Measurements from ENCODE around the gene CTSH.
"Not testable (repeated sequence)": the region's sequence is repeated elsewhere in the genome, so short reads cannot be mapped to it uniquely, and the experiment has no call there.

The CTSH gene

GRCh38 chr15:78938658-78939488 lies 6.0 kb downstream of the CTSH start:
- no peak for DNase-seq

- no peak for DNase-seq
Measured at GRCh38 chr15:78937132-78937739, 7.6 kb downstream of the CTSH start.

DNA sequence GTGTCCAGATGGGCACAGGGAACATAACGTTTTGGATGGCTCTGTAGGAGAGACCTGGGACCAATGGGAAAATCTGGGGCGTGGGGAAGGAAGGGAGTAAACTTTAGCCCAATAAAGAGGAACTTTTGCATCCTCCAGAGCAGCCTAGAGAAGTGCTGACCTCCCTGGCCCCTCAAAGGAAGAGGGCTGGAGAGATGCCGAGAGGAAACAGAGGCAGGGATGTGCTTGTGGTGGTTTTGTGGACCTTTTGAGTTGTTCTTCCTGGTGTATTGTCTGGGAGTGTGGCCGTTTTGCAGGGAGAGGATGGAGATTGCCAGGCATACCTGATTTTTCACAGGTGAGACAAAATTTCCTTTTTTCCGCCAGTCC lies 10.2 kb downstream of the CTSH start:
- DNase-seq, result no peak

DNA sequence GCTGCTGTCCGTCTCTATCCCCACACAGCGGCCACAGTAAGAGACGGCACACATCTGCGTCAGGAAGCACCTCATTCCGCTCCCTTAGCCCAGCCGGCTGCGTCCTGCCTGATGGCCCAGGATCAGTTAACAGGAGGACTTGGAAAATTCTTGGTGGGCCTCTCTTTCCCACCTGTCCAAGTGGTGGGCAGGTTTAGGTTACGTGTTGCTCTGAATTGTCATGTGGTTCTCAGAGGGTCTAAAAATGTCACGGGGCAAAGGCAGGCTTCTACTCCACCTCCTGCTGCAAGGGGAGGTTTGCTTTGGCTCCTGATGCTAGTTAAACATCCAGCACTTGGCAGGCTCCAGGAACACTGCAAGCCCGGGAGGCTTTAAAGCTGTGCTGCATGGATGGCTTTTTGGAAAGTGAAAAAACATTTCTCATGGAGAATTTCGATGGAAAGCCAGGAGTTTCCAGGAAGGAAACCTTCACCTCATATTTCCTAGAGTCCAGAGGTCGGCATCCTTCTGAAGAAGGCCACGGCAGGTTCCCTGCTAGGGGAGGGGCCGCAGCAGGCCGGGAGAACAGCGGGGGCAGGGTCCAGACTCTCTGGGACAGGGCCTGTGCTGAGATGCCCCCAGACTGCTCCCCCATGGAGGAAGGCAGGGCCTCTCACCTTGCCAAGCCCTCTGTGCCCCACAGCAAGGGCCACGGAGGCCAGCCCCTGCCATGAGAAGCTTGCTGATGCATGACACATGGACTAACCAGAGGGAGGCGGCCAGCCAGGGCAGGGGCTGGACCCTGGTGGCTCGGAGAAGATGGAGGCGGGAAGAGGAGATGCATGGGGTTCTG lies 10.8 kb downstream of the CTSH start:
- no peak for DNase-seq

GRCh38 chr15:78933187-78933822 lies 11.5 kb downstream of the CTSH start:
- no peak for DNase-seq

DNA sequence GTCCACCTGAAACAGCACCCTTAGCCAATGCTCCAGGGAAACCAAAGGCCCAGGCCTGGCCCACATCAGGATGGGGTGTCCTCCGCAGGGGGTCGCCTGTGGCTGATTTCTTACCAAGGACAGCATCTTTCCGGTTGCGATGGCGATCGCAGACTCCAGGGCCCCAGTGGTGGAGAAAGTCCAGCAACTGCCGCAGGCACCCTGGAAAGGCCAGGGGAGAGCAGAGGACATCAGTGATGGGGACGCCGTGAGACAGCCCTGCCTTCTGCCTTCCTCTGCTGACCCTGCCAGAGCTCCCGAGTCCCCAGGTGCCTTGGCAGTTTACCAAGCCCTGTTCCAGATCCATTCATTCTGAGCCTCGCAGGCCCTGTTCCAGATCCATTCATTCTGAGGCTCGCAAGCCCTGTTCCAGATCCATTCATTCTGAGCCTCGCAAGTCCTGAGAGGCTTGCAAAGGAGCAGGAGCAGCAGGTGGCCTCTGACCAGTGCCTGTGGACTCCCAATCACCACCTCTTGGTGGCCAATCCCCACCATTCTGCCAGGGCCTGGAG lies 12.5 kb downstream of the CTSH start:
- DNase-seq, result no peak

GRCh38 chr15:78931439-78932257 lies 13.2 kb downstream of the CTSH start:
- DNase-seq, result no peak

DNA sequence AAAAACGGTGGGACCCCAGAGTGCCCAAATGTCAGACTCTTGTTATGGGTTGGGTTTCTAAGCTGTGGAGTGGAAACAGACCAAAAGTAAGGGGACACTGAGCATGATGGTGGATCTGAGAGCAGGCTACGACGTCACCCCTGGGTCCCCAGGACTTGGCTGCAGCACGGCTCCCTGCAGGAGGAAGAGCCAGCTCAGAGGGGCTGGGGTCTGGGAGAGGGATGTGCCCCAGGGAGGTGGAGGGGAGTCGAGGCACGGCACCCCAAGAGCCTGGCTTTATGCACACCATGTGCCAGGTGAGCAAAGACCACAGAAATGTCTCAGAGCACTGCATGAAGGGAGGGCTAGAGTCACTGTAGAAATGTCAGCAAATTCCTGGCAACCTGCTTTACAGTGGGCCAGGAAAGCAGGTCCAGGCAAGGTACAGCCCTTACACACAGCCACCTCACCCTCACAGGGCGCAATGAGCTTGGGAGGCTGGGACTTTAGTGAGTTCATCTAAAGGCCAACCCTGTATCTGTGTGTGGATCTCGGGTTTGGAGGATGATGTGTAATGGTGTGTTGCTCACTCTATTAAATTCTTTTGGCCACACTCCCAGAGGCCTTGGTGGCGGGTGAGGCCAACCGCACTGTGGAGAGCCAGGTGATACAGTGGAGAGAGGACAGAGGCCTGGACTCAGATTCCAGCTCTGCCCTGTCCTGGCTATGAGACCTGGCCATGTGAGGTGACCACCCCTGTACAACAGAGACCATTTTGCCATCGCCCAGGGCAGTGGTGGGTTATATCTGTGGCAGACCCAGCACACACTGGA lies 14.1 kb downstream of the CTSH start:
- DNase-seq, result no peak

GRCh38 chr15:78929536-78930264 lies 15.1 kb downstream of the CTSH start:
- DNase-seq, result no peak

DNA sequence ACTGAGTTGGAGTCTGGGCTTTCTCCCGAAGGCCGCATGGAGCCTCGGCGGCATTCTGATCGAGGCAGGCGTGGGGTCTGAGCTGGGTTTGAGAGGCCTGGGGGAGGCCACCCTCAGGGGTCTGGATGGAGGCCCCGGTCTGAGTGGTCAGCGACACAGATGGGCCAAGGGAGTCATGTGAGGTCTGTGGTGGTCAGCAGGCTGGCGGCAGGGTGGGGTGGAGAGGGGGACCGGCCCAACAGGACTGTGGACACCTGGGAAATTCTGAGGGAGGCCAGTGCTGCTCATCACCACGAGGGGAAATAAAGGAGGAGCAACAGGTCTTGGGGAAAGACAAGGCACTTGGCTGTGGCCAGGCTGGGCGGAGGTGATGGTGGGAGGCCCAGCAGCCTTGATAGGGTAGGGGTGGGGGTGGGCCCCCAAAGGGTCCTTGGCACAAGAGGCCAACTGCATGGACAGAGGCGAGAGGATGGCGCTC lies 16.2 kb downstream of the CTSH start:
- DNase-seq, result no peak

- DNase-seq, result not testable (repeated sequence)
Measured at GRCh38 chr15:78928176-78928575, 16.7 kb downstream of the CTSH start.

GRCh38 chr15:78927077-78927790 lies 17.6 kb downstream of the CTSH start:
- DNase-seq, result no peak

DNA sequence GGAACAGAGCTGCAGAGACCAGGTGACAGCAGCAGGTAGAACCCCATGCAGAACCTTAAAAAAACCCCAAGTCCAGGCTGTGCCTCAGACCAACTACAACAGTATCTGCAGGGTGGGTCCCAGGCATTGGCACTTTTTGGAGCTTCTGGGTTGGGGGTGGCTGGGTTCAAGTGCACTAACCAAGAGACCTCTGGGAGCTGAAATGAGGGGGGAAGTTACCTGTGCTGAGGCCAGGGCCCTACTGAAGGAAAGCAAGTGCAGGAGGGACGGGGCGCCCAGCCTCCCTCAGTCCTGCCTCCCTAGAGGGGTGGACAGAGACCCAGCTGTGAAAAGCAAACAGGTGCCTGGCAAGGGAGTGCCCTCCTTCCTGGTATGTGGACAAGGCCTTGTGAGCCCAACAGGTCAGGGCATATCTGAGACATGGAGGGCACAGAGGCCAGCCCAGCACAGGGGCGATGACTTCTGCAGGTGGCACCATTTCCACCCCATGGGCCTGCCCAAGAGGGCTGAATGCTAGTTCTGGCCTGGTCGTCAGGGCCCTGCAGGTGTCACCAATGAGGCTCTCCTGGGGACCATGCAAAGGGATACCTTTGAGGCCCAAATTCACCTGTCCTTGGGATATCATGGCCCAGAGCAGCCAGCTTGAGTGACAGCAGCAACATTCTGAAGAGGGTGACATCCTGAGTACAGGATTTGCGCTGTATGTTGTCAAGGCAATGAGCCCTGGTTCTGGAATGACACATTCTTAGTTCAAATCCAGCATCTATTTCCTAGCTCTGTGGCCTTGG lies 18.7 kb downstream of the CTSH start:
- DNase-seq, result no peak

DNA sequence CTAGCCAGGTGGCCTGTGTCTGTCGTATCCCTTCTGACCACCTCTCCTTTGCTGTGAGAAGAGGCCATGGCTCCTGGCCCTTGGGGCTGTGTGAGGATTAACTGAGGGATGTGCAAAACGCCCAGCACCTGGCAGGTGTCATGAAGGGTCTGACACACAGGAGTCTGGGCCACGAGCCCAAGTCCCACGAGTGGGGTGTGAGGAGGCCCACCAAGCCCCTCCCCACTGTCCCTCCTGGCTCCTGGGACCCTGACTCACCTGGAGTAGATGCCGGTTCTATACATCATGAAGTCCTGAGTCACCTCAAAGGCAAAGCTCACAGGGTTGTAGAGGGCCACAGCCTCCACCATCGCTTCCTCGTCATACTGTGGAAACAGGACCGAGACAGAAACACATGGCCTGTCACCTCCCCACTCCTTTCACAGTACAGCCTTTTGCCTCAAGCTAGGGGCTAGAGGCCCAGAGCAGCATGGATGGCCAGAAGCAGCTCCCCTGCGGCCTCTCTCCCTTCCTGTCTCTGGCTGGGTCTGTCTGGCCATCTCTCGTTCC lies 19.7 kb downstream of the CTSH start:
- DNase-seq, result no peak

- DNase-seq, result no peak
Measured at GRCh38 chr15:78923480-78924360, 21.1 kb downstream of the CTSH start.

GRCh38 chr15:78923015-78923414 lies 21.8 kb downstream of the CTSH start:
- no peak for DNase-seq

- DNase-seq, result no peak
Measured at GRCh38 chr15:78922527-78922926, 22.3 kb downstream of the CTSH start.

Measured in NCI-H82 (cell line).